H1 (cell line): ENCODE results near the gene ADIPOR2. TPM values are rescaled to one million over a fixed set of nuclear protein-coding genes. Genes with fewer than 3 reads are reported as not detected.

Experiments
- CTCF ChIA-PET: fragments of 300-600 bp; sonication (Branson Sonifier 250); formaldehyde crosslinking; loops from one replicate; lab custom pipeline; 2021; ENCODE audit not compliant: partially characterized antibody; lab: Charles Lee
- POLR2A ChIA-PET: fragments of 300-600 bp; sonication (Branson Sonifier 250); formaldehyde crosslinking; loops from one replicate; lab custom pipeline; 2021; ENCODE audit warnings: inconsistent platforms; ENCODE audit not compliant: partially characterized antibody; lab: Charles Lee
- DNase-seq, 2 experiments: peaks; one replicate each; pipeline versions ENCODE4 v3.0.0 to v3.0.0-alpha.2; 2010 to 2022; ENCODE audit warnings: low spot score in 2 of 2, low read depth in 1 of 2, mixed read lengths in 1 of 2
- FAIRE-seq: peaks from 2 replicates; lab custom pipeline; 2011; peaks lifted over from hg19 to GRCh38; lab: Jason Lieb, UNC
- H2AFZ ChIP-seq: 2 replicates; pipeline ENCODE4 v1.8.1; 2012; ENCODE audit warnings: low read length, inconsistent platforms
- H2AK5ac ChIP-seq: 2 replicates; pipeline ENCODE4 v1.6.1; 2013; ENCODE audit warnings: low read depth, low read length
- H2BK120ac ChIP-seq: replicated peaks from 2 replicates; pipeline ENCODE3; 2013; ENCODE audit warnings: low read depth, low read length, inconsistent platforms
- H2BK12ac ChIP-seq: 2 replicates; pipeline ENCODE4 v1.6.1; 2013; ENCODE audit warnings: low read depth, low read length
- H2BK15ac ChIP-seq: 2 replicates; pipeline ENCODE4 v1.6.1; 2013; ENCODE audit warnings: low read length
- H2BK20ac ChIP-seq: 2 replicates; pipeline ENCODE4 v1.6.1; 2013; ENCODE audit warnings: low read length
- H2BK5ac ChIP-seq: 2 replicates; pipeline ENCODE4 v1.6.1; 2013; ENCODE audit warnings: low read depth, low read length
- H3K14ac ChIP-seq: 2 replicates; pipeline ENCODE4 v1.6.1; 2013; ENCODE audit warnings: inconsistent platforms; ENCODE audit not compliant: insufficient read length
- H3K18ac ChIP-seq: 2 replicates; pipeline ENCODE4 v1.6.1; 2013; ENCODE audit warnings: low read length; ENCODE audit errors: extremely low read depth
- H3K23ac ChIP-seq: 2 replicates; pipeline ENCODE4 v1.6.1; 2013; ENCODE audit warnings: inconsistent platforms; ENCODE audit not compliant: insufficient read length
- H3K23me2 ChIP-seq: 2 replicates; pipeline ENCODE4 v1.6.1; 2013; ENCODE audit warnings: low read depth, low read length
- H3K27ac ChIP-seq: 2 replicates; pipeline ENCODE4 v1.6.1; 2011; ENCODE audit warnings: low read depth, low read length, inconsistent platforms
- H3K27me3 ChIP-seq, 4 experiments: replicated peaks in 1 of 4; 1 replicate in 1 of 4; 2 replicates in 3 of 4; pipeline versions ENCODE4 v1.6.1 to v1.8.1; 2011 to 2013; ENCODE audit warnings: low read length in 3 of 4, mild to moderate bottlenecking in 3 of 4, inconsistent platforms in 2 of 4, mixed read lengths in 2 of 4, moderate library complexity in 1 of 4; ENCODE audit not compliant: control insufficient read depth in 3 of 4, insufficient read depth in 3 of 4; ENCODE audit errors: extremely low read depth in 1 of 4
- H3K36me3 ChIP-seq, 4 experiments: 2 replicates each; pipeline versions ENCODE4 v1.6.1 to v1.8.1; 2011 to 2013; ENCODE audit warnings: mild to moderate bottlenecking in 4 of 4, low read length in 3 of 4, moderate library complexity in 2 of 4, control low read depth in 1 of 4, inconsistent platforms in 1 of 4; ENCODE audit not compliant: insufficient read depth in 4 of 4, control insufficient read depth in 2 of 4
- H3K4ac ChIP-seq: replicated peaks from 2 replicates; pipeline ENCODE3; 2013; ENCODE audit warnings: low read length, low read depth, mixed read lengths, inconsistent platforms; ENCODE audit not compliant: insufficient read length
- H3K4me1 ChIP-seq, 4 experiments: replicated peaks in 1 of 4; 1 replicate in 1 of 4; 2 replicates in 3 of 4; pipeline versions ENCODE4 v1.6.1 to v1.8.1; 2011 to 2013; ENCODE audit warnings: low read length in 3 of 4, inconsistent platforms in 2 of 4, mixed read lengths in 1 of 4; ENCODE audit not compliant: insufficient read depth in 4 of 4, control insufficient read depth in 3 of 4
- H3K4me2 ChIP-seq, 2 experiments: 2 replicates each; pipeline versions ENCODE4 v1.6.1 to v1.8.1; 2011 to 2013; ENCODE audit warnings: low read depth in 2 of 2, low read length in 2 of 2, control low read depth in 1 of 2, inconsistent platforms in 1 of 2, mild to moderate bottlenecking in 1 of 2; ENCODE audit not compliant: insufficient read depth in 1 of 2
- H3K4me3 ChIP-seq, 4 experiments: fragments of 200-600, 300-600 bp in 1 of 4; sonication (generic), shearing (Covaris generic), sonication (Bioruptor Twin) in 1 of 4; 2 replicates each; pipeline versions ENCODE4 v1.5.1 to v1.8.1; 2011 to 2016; ENCODE audit warnings: low read length in 4 of 4, low read depth in 3 of 4, control low read depth in 2 of 4, inconsistent platforms in 2 of 4, mild to moderate bottlenecking in 2 of 4, mixed read lengths in 1 of 4, moderate library complexity in 1 of 4; ENCODE audit not compliant: insufficient read depth in 2 of 4; ENCODE audit errors: extremely low read depth in 1 of 4
- H3K56ac ChIP-seq: replicated peaks from 2 replicates; pipeline ENCODE3; 2013; ENCODE audit warnings: low read depth, mild to moderate bottlenecking, mixed read lengths, low read length, inconsistent platforms; ENCODE audit not compliant: insufficient read length
- H3K79me1 ChIP-seq: 2 replicates; pipeline ENCODE4 v1.6.1; 2013; ENCODE audit warnings: low read depth, low read length, control low read depth
- H3K79me2 ChIP-seq, 2 experiments: 2 replicates each; pipeline versions ENCODE4 v1.6.1 to v1.8.1; 2012 to 2013; ENCODE audit warnings: low read length in 2 of 2, mild to moderate bottlenecking in 2 of 2, inconsistent platforms in 1 of 2; ENCODE audit not compliant: insufficient read depth in 2 of 2, control insufficient read depth in 1 of 2
- H3K9ac ChIP-seq, 4 experiments: replicated peaks in 1 of 4; 1 replicate in 1 of 4; 2 replicates in 3 of 4; pipeline versions ENCODE4 v1.6.1 to v1.8.1; 2011 to 2013; ENCODE audit warnings: low read depth in 3 of 4, low read length in 3 of 4, control low read depth in 2 of 4, mild to moderate bottlenecking in 2 of 4, moderate library complexity in 2 of 4, inconsistent platforms in 1 of 4; ENCODE audit errors: extremely low read depth in 1 of 4
- H3K9me3 ChIP-seq, 2 experiments: 2 replicates each; pipeline versions ENCODE4 v1.6.1 to v1.8.1; 2012 to 2013; ENCODE audit warnings: mild to moderate bottlenecking in 2 of 2, moderate library complexity in 2 of 2, control low read depth in 1 of 2, inconsistent platforms in 1 of 2, low read depth in 1 of 2, low read length in 1 of 2, mixed read lengths in 1 of 2; ENCODE audit not compliant: insufficient read depth in 2 of 2
- H4K20me1 ChIP-seq, 2 experiments: replicated peaks in 1 of 2; 2 replicates each; pipeline versions ENCODE3 to v1.8.1; 2011 to 2013; ENCODE audit warnings: inconsistent platforms in 2 of 2, low read length in 2 of 2, mild to moderate bottlenecking in 1 of 2; ENCODE audit not compliant: insufficient read depth in 2 of 2, control insufficient read depth in 1 of 2
- H4K5ac ChIP-seq: 2 replicates; pipeline ENCODE4 v1.6.1; 2013; ENCODE audit warnings: low read length, low read depth, mixed read lengths, inconsistent platforms; ENCODE audit not compliant: insufficient read length
- H4K8ac ChIP-seq: 2 replicates; pipeline ENCODE4 v1.8.0; 2013; ENCODE audit warnings: mild to moderate bottlenecking, moderate library complexity, low read length, inconsistent platforms; ENCODE audit not compliant: insufficient read depth; ENCODE audit errors: extremely low read depth
- H4K91ac ChIP-seq: replicated peaks from 2 replicates; pipeline ENCODE3; 2013; ENCODE audit warnings: low read length, mixed read lengths, inconsistent platforms; ENCODE audit not compliant: insufficient read length
- BCL11A ChIP-seq, 2 experiments: IDR thresholded peaks; one replicate each; pipeline ENCODE4 v1.6.1; 2011; ENCODE audit warnings: low read depth in 2 of 2, low read length in 2 of 2, mild to moderate bottlenecking in 2 of 2
- CBX5 ChIP-seq: fragments of 300-800, 300-1000 bp; sonication (generic); IDR thresholded peaks from 2 replicates; pipeline ENCODE4 v1.7.1; 2016; ENCODE audit warnings: antibody characterized with exemption, low read length, low read depth
- CEBPB ChIP-seq: IDR thresholded peaks from 2 replicates; pipeline ENCODE4 v1.6.1; 2012; ENCODE audit warnings: low read depth, low read length
- EGR1 ChIP-seq: IDR thresholded peaks from 2 replicates; pipeline ENCODE4 v1.6.1; 2011; ENCODE audit warnings: low read depth, low read length, borderline replicate concordance
- GABPA ChIP-seq: IDR thresholded peaks from 2 replicates; pipeline ENCODE4 v1.6.1; 2011; ENCODE audit warnings: mild to moderate bottlenecking, low read length, moderate library complexity, borderline replicate concordance; ENCODE audit not compliant: insufficient read depth
- GTF2F1 ChIP-seq: IDR thresholded peaks from 2 replicates; pipeline ENCODE4 v1.6.1; 2012; ENCODE audit warnings: low read depth, low read length, improper control_type of control experiment, borderline replicate concordance
- HDAC2 ChIP-seq, 2 experiments: fragments of 300-600 bp in 1 of 2; sonication (generic) in 1 of 2; IDR thresholded peaks; 2 replicates each; pipeline ENCODE4 v1.6.1; 2011 to 2012; ENCODE audit warnings: low read depth in 2 of 2, low read length in 2 of 2, mild to moderate bottlenecking in 2 of 2, moderate library complexity in 2 of 2, borderline replicate concordance in 1 of 2, inconsistent platforms in 1 of 2
- KDM1A ChIP-seq: fragments of 200-600, 300-600 bp; sonication (generic); IDR thresholded peaks from 2 replicates; pipeline ENCODE4 v1.7.1; 2016; ENCODE audit warnings: mild to moderate bottlenecking, low read length, borderline replicate concordance
- MAFK ChIP-seq: IDR thresholded peaks from 2 replicates; pipeline ENCODE4 v1.6.1; 2012; ENCODE audit warnings: low read depth, mild to moderate bottlenecking, improper control_type of control experiment, low read length
- POU5F1 ChIP-seq: IDR thresholded peaks from 2 replicates; pipeline ENCODE4 v1.6.1; 2011; ENCODE audit warnings: low read depth, mild to moderate bottlenecking, low read length, moderate library complexity
- RBBP5 ChIP-seq: IDR thresholded peaks from 2 replicates; pipeline ENCODE4 v1.7.1; 2012; ENCODE audit warnings: low read depth, mild to moderate bottlenecking, inconsistent platforms, low read length, moderate library complexity, borderline replicate concordance
- RXRA ChIP-seq: IDR thresholded peaks from 2 replicates; pipeline ENCODE4 v1.6.1; 2011; ENCODE audit warnings: low read depth, mild to moderate bottlenecking, low read length, moderate library complexity; ENCODE audit not compliant: insufficient read depth
- TEAD4 ChIP-seq: IDR thresholded peaks from 2 replicates; pipeline ENCODE4 v1.6.1; 2012; ENCODE audit warnings: low read depth, low read length, inconsistent platforms, mixed read lengths
- WGBS, 2 experiments: shearing (Covaris generic) in 1 of 2; methylation state at CpG; one replicate each; pipeline versions ENCODE4 v1.1.6 to v1.1.7; 2013 to 2015; ENCODE audit warnings: low lambda C conversion rate in 2 of 2, mixed read lengths in 2 of 2, inconsistent platforms in 1 of 2, low coverage in 1 of 2, missing lambda C conversion rate in 1 of 2; ENCODE audit not compliant: insufficient replicate concordance in 2 of 2, insufficient coverage in 1 of 2, insufficient read length in 1 of 2; ENCODE audit errors: extremely low coverage in 1 of 2, missing lambda C conversion rate in 1 of 2; 5-methylcytosine and 5-hydroxymethylcytosine counted together
- polyA plus RNA-seq, 7 experiments: library from polyadenylated mRNA; depleted of rRNA in 3 of 7; stranded (reverse) in 5 of 7; unstranded in 2 of 7; fragments of >200 nt in 5 of 7; fragments of 200-250 nt in 2 of 7; gene quantifications; 1 replicate in 5 of 7; 2 replicates in 1 of 7; 4 replicates in 1 of 7; pipeline versions ENCODE4 v1.2.1 to v1.2.3, GENCODE V29; 2011 to 2013; ENCODE audit warnings: missing spikeins in 2 of 7, mixed read lengths in 2 of 7
- total RNA-seq: library from RNA; stranded (reverse); fragmentation: NEBNext Ultra II Directional; extraction: Animal tissue kit (Norgen Biotek cat#: 25700); gene quantifications from 2 replicates; pipeline ENCODE4 v1.2.1, GENCODE V29; 2021
- TF ChIP-seq, protein P1 (sequence below): IDR thresholded peaks from 2 replicates; pipeline ENCODE4 v1.6.1; 2012; ENCODE audit warnings: inconsistent platforms

Gene ADIPOR2
- total and polyA plus RNA-seq, 2 of the 8 experiments (the other 6 are each of a cell fraction or from before 2014, with no cell fraction given) = 17.5 to 50.8 TPM

DNA sequence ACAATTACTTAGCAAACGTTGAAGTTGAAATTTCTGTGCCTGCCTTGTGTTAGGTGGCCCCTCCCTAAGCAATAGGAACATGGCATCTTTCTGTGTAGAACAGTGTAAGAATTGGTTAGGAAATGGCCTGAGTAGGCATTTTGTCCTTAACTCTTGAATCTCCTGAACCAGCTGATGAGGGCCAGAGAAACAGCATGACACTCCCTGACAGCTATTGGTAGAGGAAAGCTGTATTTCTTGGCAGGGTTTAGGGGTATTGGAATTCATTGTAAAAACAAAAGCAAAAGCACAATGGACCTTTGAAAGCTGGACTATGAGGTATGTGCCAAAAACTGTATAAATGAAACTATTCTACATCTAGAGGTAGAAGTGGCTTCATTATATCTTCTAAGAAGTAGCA lies 88.9 kb downstream of the ADIPOR2 start:
- H3K56ac ChIP-seq = no peak overlapping the region
- no peak overlapping the region for H2AFZ ChIP-seq
- CTCF ChIA-PET = interaction anchor here (2.2 kb wide), 1 partner anchor 11 kb away, joined by 14 read pairs; no protein-coding TSS in a partner anchor
- H4K5ac ChIP-seq = no peak overlapping the region
- H3K9ac ChIP-seq = no peak overlapping the region
- H3K4ac ChIP-seq = no peak overlapping the region
- H4K20me1 ChIP-seq = peaks cover 4 to 5% of the 10 kb centered on the region in 2 experiments
- DNase-seq (no peak), FAIRE-seq (no peak)
- H4K91ac ChIP-seq = no peak overlapping the region
- H3K23ac ChIP-seq = no peak overlapping the region
- H2BK120ac ChIP-seq = no peak overlapping the region
- H3K79me1 ChIP-seq = peaks cover 2% of the 10 kb centered on the region; the same call in 1 of the 2 replicates
- H3K27me3 ChIP-seq = no peaks in the 10 kb centered on the region
- no peak overlapping the region for H3K18ac ChIP-seq
- 90% methylated on average over 1 of the region's 1 CpG; no CpG with 5 or more reads in 1 of the 2 experiments for WGBS, 2 experiments
- no peak overlapping the region for H2BK15ac ChIP-seq
- 0 out of 4 replicates have a peak, but pooled peaks cover 0 to 10% of the 10 kb centered on the region in 2 experiments for H3K79me2 ChIP-seq
- H3K4me2 ChIP-seq = no peak overlapping the region
- no peak overlapping the region for H2BK20ac ChIP-seq
- peaks cover 0 to 5% (median 3%) of the 10 kb centered on the region in 4 experiments; a peak in 2 of 7 replicates for H3K4me1 ChIP-seq
- peaks cover 0 to 5% (median 0%) of the 10 kb centered on the region in 4 experiments; a peak in 2 of 8 replicates for H3K36me3 ChIP-seq
- no peak overlapping the region for H4K8ac ChIP-seq
- H2BK12ac ChIP-seq = no peak overlapping the region
- no peak overlapping the region for H2AK5ac ChIP-seq
- POLR2A ChIA-PET = no interaction called here
- H3K23me2 ChIP-seq = no peaks in the 10 kb centered on the region
- H3K9me3 ChIP-seq = no peaks in the 10 kb centered on the region
- no peak overlapping the region for H3K4me3 ChIP-seq
- no peak overlapping the region for H2BK5ac ChIP-seq
- H3K14ac ChIP-seq = no peak overlapping the region
- H3K27ac ChIP-seq = no peak overlapping the region
- no peak for TF ChIP-seq POU5F1
- TF ChIP-seq KDM1A = no peak
- TF ChIP-seq, protein P1, sequence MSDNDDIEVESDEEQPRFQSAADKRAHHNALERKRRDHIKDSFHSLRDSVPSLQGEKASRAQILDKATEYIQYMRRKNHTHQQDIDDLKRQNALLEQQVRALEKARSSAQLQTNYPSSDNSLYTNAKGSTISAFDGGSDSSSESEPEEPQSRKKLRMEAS = no peak
- no peak for TF ChIP-seq CBX5
- TF ChIP-seq TEAD4 = no peak
- TF ChIP-seq MAFK = no peak
- TF ChIP-seq GTF2F1 = no peak
- TF ChIP-seq RBBP5 = no peak
- no peak for TF ChIP-seq EGR1
- no peak for TF ChIP-seq HDAC2 (IDR thresholded peaks at IDR 0.05; ENCODE audit: borderline replicate concordance in 1 of 2, low read depth in 2 of 2, low read length in 2 of 2)
- TF ChIP-seq RXRA = no peak
- TF ChIP-seq CEBPB = no peak
- TF ChIP-seq GABPA = no peak
- TF ChIP-seq BCL11A (IDR thresholded peaks at IDR 0.05; ENCODE audit: low read depth in 2 of 2, low read length in 2 of 2) = no peak
